HEK293T (cell line): ENCODE data around the gene SDR39U1.

Source experiments
- CTCF ChIA-PET: fragments of 350-600 bp; formaldehyde crosslinking; extraction: SDS; loops from one replicate; lab custom pipeline; 2021; ENCODE audit warnings: antibody characterized with exemption, inconsistent platforms; lab: Yijun Ruan, JAX
- POLR2A ChIA-PET: fragments of 350-600 bp; formaldehyde crosslinking; extraction: SDS; loops from one replicate; lab custom pipeline; 2020; ENCODE audit warnings: antibody characterized with exemption, inconsistent platforms; lab: Yijun Ruan, JAX
- DNase-seq: peaks from one replicate; pipeline ENCODE4 v3.0.0; 2012; ENCODE audit warnings: mixed read lengths; ENCODE audit errors: extremely low spot score
- ARNT ChIP-seq: fragments of 450-650 bp; IDR thresholded peaks from 2 replicates; pipeline ENCODE4 v1.6.1; 2017; ENCODE audit warnings: mild to moderate bottlenecking
- BHLHE40 ChIP-seq: fragments of 450-650 bp; IDR thresholded peaks from 2 replicates; pipeline ENCODE4 v1.6.1; 2016; ENCODE audit warnings: mild to moderate bottlenecking, moderate library complexity, borderline replicate concordance
- CTBP1 ChIP-seq: fragments of 450-650 bp; IDR thresholded peaks from 2 replicates; pipeline ENCODE4 v1.6.1; 2016; ENCODE audit warnings: borderline replicate concordance
- ELF4 ChIP-seq: fragments of 450-650 bp; IDR thresholded peaks from 2 replicates; pipeline ENCODE4 v1.6.1; 2017; ENCODE audit warnings: antibody characterized with exemption
- FOXA1 ChIP-seq: fragments of 450-650 bp; IDR thresholded peaks from 2 replicates; pipeline ENCODE4 v1.6.1; 2016; ENCODE audit warnings: mild to moderate bottlenecking
- FOXK2 ChIP-seq: fragments of 450-650 bp; IDR thresholded peaks from 2 replicates; pipeline ENCODE4 v1.6.1; 2016; ENCODE audit warnings: mild to moderate bottlenecking
- FOXM1 ChIP-seq: fragments of 450-650 bp; IDR thresholded peaks from 2 replicates; pipeline ENCODE4 v1.6.1; 2017; ENCODE audit warnings: mild to moderate bottlenecking, borderline replicate concordance
- HDGF ChIP-seq: fragments of 450-650 bp; IDR thresholded peaks from 2 replicates; pipeline ENCODE4 v1.6.1; 2017; ENCODE audit warnings: antibody characterized with exemption, borderline replicate concordance
- L3MBTL2 ChIP-seq: fragments of 450-650 bp; conservative IDR thresholded peaks from 2 replicates; pipeline ENCODE4 v1.6.1; 2016; ENCODE audit warnings: mild to moderate bottlenecking
- LEF1 ChIP-seq: fragments of 450-650 bp; IDR thresholded peaks from 2 replicates; pipeline ENCODE4 v1.6.1; 2017; ENCODE audit warnings: mild to moderate bottlenecking, borderline replicate concordance
- NFRKB ChIP-seq: fragments of 450-650 bp; IDR thresholded peaks from 2 replicates; pipeline ENCODE4 v1.6.1; 2016; ENCODE audit warnings: mild to moderate bottlenecking, moderate library complexity
- SP1 ChIP-seq: fragments of 450-650 bp; IDR thresholded peaks from 2 replicates; pipeline ENCODE4 v1.6.1; 2017
- SUZ12 ChIP-seq: fragments of 450-650 bp; IDR thresholded peaks from 2 replicates; pipeline ENCODE4 v1.6.1; 2016; ENCODE audit warnings: mild to moderate bottlenecking
- TARDBP ChIP-seq: fragments of 450-650 bp; IDR thresholded peaks from 2 replicates; pipeline ENCODE4 v1.6.1; 2016
- ZNF384 ChIP-seq: fragments of 450-650 bp; IDR thresholded peaks from 2 replicates; pipeline ENCODE4 v1.6.1; 2016
- TF ChIP-seq, protein P1 (sequence below): fragments of 450-650 bp; IDR thresholded peaks from 2 replicates; pipeline ENCODE4 v1.6.1; 2016

The SDR39U1 gene

DNA sequence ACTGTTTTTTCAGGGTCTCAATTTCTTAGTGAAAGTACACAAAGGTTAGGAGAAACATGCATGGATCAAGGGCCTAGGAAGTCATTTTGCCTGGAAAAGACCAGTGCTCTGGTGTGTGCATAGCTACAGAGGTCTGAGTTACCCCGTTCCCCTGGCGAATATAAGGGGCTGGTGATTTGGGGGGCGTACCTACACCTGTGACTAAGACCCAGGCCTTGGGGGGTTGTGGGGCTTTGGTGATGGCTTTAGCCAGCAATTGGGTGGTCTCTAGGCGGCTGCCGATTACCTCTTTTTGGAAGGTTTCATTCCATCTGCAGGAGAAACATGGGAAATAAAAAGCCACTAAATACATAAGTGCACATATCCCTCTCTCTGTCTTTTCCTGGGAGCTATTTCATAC is 1.1 kb downstream of the SDR39U1 start:
- DNase-seq: no peak
- ChIA-PET POLR2A (interaction anchor here (0.5 to 3.1 kb wide), 35 partner anchors 8 to 433 kb away, joined by 3 to 46 read pairs (median 4); partner anchors contain the start of genes CBLN3, CHMP4A, CIDEB and DCAF11), CTCF (interaction anchor here (0.7 to 4.0 kb wide), 5 partner anchors 10 to 171 kb away, joined by 3 to 31 read pairs (median 6); partner anchors contain the start of gene CIDEB)
- TF ChIP-seq FOXK2: no peak
- no peak for TF ChIP-seq SP1
- no peak for TF ChIP-seq ZNF384
- TF ChIP-seq CTBP1: no peak
- no peak for TF ChIP-seq SUZ12
- TF ChIP-seq TARDBP: no peak
- no peak for TF ChIP-seq NFRKB
- TF ChIP-seq LEF1: no peak
- TF ChIP-seq HDGF: no peak

DNA sequence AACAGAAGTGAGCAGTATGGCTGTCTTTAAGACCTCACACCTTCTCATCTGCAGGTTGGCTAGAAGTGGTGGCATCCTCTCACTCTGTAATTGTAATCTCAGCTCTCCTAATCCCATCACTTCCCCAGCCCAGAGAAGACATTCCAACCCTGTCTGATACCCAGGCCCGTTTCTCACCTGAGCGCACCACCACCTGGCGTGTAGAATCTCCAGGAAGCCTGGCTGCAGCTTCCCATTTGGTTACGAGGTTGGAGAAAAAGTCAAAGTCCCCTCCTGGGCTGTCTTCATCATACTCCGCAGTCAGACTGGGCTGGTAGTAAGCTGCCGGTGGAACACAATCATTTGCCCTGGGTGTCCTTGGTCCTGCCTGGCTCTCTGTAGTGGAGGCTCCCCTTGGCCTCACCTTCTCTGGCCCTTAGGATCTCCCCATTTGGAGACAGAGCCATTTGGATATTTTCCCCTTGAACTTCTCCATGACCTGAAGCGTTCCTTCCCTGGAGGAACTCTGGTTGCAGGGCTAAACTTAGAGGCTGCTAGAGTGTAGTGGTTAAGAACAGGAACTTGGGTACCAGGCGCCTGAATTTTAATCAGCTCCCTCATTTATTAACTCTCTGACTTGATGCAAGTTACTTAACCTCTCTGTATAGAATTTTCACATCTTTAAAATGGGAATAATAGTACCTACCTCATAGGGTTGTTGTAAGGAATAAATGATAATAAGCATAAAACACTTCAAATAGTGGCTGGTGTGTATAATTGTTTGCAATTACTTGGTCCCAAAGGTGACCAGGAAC is 1.8 kb downstream of the SDR39U1 start:
- CTCF ChIA-PET: interaction anchor here (1.9 to 4.0 kb wide), 2 partner anchors 9 to 107 kb away, joined by 11 to 31 read pairs; no protein-coding TSS in a partner anchor
- DNase-seq: no peak
- POLR2A ChIA-PET: interaction anchor here (1.0 to 3.1 kb wide), 13 partner anchors 8 to 327 kb away, joined by 3 to 46 read pairs (median 6); partner anchors contain the start of genes CBLN3, CIDEB, DCAF11 and KHNYN
- TF ChIP-seq FOXK2 (no peak), ZNF384 (no peak), CTBP1 (no peak), FOXM1 (no peak), L3MBTL2 (no peak), NFRKB (no peak), ARNT (no peak), FOXA1 (no peak), LEF1 (no peak), HDGF (no peak), TARDBP (no peak), SUZ12 (no peak), ELF4 (no peak)
- TF ChIP-seq, protein P1, sequence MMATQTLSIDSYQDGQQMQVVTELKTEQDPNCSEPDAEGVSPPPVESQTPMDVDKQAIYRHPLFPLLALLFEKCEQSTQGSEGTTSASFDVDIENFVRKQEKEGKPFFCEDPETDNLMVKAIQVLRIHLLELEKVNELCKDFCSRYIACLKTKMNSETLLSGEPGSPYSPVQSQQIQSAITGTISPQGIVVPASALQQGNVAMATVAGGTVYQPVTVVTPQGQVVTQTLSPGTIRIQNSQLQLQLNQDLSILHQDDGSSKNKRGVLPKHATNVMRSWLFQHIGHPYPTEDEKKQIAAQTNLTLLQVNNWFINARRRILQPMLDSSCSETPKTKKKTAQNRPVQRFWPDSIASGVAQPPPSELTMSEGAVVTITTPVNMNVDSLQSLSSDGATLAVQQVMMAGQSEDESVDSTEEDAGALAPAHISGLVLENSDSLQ: no peak

DNA sequence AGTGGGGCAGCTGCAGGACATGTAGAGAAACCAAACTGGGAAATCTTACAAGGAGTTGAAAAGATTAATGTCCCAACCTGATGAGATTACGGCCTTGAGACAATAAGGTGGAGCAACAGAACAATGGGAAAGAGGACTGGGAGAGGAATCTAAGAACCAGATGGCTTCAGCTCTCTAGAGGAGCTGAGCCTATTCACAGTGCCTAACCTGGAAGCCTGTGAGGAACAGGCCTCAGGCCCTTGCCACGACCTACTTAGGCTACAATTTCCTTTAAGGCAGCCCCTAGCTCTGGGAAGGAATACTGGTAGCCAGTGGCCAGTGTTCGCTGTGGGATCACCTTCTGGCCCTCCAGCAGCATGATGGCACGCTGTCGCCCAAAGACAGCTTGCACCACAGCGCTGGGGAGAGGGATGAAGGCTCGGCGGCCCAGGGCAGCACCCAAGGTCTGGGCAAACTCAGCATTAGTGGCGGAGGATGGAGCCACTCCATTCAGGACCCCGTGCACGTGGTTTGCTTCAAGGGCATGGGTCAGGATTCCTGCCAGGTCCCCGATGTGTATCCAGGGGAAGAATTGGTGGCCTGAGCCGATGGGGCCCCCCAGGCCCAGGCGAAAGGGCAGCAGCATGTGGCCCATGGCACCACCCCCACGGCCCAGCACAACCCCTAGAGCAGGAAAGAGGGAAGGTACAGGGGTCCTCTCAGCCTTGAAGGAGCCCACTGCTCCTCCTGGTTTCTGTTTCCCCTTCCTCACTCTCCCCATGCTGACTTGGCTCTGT is 2.6 kb downstream of the SDR39U1 start:
- POLR2A ChIA-PET: interaction anchor here (1.0 kb wide), 1 partner anchor 10 kb away, joined by 3 read pairs; the partner anchor contains the start of gene KHNYN
- DNase-seq: no peak
- TF ChIP-seq FOXK2 (no peak), ELF4 (no peak), BHLHE40 (no peak), L3MBTL2 (no peak), ARNT (no peak), LEF1 (no peak), FOXA1 (no peak), SUZ12 (no peak), HDGF (no peak), TARDBP (no peak), ZNF384 (no peak), NFRKB (no peak), CTBP1 (no peak), SP1 (no peak), FOXM1 (no peak)
- TF ChIP-seq, protein P1: no peak
- CTCF ChIA-PET: interaction anchor here (1.9 to 4.0 kb wide), 2 partner anchors 8 to 107 kb away, joined by 11 to 31 read pairs; no protein-coding TSS in a partner anchor

DNA sequence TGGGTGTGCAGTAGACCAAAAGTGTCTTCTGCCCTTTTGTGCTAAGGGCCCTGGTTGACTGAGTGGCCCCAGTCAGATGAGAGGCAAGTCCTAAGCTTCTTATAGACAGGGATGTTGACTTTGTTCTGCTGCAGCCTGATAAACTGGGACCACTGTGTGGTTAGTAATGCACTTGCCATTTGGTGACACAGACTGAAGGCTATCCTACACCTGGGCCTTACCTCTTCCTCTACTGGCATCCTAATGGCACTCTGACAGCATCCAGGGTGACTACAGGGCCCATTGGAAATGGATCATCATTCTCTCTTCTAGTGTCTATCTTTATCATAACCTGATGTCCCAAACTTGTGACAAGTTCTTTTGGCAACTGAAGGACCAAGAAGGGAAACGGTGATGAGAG is 3.3 kb downstream of the SDR39U1 start:
- POLR2A ChIA-PET: no interaction called here
- no peak for DNase-seq
- CTCF ChIA-PET: interaction anchor here (0.6 kb wide), 1 partner anchor 33 kb away, joined by 4 read pairs; no protein-coding TSS in a partner anchor
- TF ChIP-seq ZNF384 (no peak), SP1 (no peak)
- TF ChIP-seq, protein P1: no peak

GRCh38 chr14:24438223-24439097 is 4.1 kb downstream of the SDR39U1 start:
- POLR2A ChIA-PET: interaction anchor here (0.9 to 1.8 kb wide), 5 partner anchors 15 to 106 kb away, joined by 3 to 8 read pairs (median 4); no protein-coding TSS in a partner anchor
- no peak for DNase-seq
- CTCF ChIA-PET: interaction anchor here (0.6 to 3.5 kb wide), 4 partner anchors 33 to 131 kb away, joined by 4 to 25 read pairs (median 18); partner anchors contain the start of gene CIDEB
- no peak for TF ChIP-seq ZNF384
